H1 (cell line): ENCODE data around the gene CST9L. TPM values are rescaled to one million over a fixed set of nuclear protein-coding genes. Genes with fewer than 3 reads are reported as not detected.

Experiments used
- BCL11A ChIP-seq, 2 experiments: IDR thresholded peaks; one replicate each; pipeline ENCODE4 v1.6.1; 2011; ENCODE audit warnings: low read depth in 2 of 2, low read length in 2 of 2, mild to moderate bottlenecking in 2 of 2
- BRCA1 ChIP-seq: IDR thresholded peaks from 2 replicates; pipeline ENCODE4 v1.6.1; 2012; ENCODE audit warnings: low read depth, low read length, improper control_type of control experiment
- GTF2F1 ChIP-seq: IDR thresholded peaks from 2 replicates; pipeline ENCODE4 v1.6.1; 2012; ENCODE audit warnings: low read depth, low read length, improper control_type of control experiment, borderline replicate concordance
- TAF7 ChIP-seq: optimal IDR thresholded peaks from 2 replicates; pipeline ENCODE3; 2011; ENCODE audit warnings: low read depth, mild to moderate bottlenecking, inconsistent platforms, low read length, moderate library complexity, borderline replicate concordance
- polyA plus RNA-seq, 7 experiments: library from polyadenylated mRNA; depleted of rRNA in 3 of 7; stranded (reverse) in 5 of 7; unstranded in 2 of 7; fragments of >200 nt in 5 of 7; fragments of 200-250 nt in 2 of 7; gene quantifications; 1 replicate in 5 of 7; 2 replicates in 1 of 7; 4 replicates in 1 of 7; pipeline versions ENCODE4 v1.2.1 to v1.2.3, GENCODE V29; 2011 to 2013; ENCODE audit warnings: missing spikeins in 2 of 7, mixed read lengths in 2 of 7
- total RNA-seq: library from RNA; stranded (reverse); fragmentation: NEBNext Ultra II Directional; extraction: Animal tissue kit (Norgen Biotek cat#: 25700); gene quantifications from 2 replicates; pipeline ENCODE4 v1.2.1, GENCODE V29; 2021
- TF ChIP-seq, protein P1 (sequence below), 3 experiments: IDR thresholded peaks; 1 replicate in 2 of 3; 2 replicates in 1 of 3; pipeline versions ENCODE4 v1.5.1 to v1.6.1; 2011; ENCODE audit warnings: low read length in 3 of 3, mild to moderate bottlenecking in 3 of 3, inconsistent platforms in 2 of 3, low read depth in 1 of 3, moderate library complexity in 1 of 3; ENCODE audit not compliant: insufficient read depth in 1 of 3; ENCODE audit errors: control extremely low read depth in 1 of 3

CST9L gene
- total and polyA plus RNA-seq, 2 of the 8 experiments (the other 6 are each of a cell fraction or from before 2014, with no cell fraction given) = not detected

DNA sequence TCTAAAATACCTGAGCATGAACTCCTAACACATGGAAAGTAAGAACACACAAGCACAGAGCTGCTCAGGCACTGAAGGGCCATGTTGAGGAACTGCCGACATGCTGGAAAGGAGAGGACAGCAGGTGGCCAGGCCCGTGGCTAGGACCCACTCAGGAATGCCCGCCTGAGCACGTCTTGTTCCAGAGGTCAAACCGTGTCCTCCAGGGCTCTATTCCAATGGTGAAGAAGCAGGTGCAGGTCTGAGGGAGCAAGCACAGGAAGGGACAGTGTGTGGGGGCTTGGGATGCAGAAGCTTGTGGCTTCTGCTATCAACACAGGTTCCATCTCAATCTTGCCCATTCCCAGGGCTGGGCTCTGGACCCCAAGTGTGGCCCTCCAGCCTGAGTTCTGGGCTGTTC, 20.7 kb downstream of the CST9L start (continued):
- TF ChIP-seq TAF7 (no peak), BCL11A (IDR thresholded peaks at IDR 0.05; ENCODE audit: low read depth in 2 of 2, low read length in 2 of 2) (no peak), GTF2F1 (no peak), BRCA1 (no peak)
- TF ChIP-seq, protein P1, sequence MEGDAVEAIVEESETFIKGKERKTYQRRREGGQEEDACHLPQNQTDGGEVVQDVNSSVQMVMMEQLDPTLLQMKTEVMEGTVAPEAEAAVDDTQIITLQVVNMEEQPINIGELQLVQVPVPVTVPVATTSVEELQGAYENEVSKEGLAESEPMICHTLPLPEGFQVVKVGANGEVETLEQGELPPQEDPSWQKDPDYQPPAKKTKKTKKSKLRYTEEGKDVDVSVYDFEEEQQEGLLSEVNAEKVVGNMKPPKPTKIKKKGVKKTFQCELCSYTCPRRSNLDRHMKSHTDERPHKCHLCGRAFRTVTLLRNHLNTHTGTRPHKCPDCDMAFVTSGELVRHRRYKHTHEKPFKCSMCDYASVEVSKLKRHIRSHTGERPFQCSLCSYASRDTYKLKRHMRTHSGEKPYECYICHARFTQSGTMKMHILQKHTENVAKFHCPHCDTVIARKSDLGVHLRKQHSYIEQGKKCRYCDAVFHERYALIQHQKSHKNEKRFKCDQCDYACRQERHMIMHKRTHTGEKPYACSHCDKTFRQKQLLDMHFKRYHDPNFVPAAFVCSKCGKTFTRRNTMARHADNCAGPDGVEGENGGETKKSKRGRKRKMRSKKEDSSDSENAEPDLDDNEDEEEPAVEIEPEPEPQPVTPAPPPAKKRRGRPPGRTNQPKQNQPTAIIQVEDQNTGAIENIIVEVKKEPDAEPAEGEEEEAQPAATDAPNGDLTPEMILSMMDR (IDR thresholded peaks at IDR 0.05; ENCODE audit: control extremely low read depth in 1 of 3, insufficient read depth in 1 of 3, low read depth in 1 of 3, low read length in 3 of 3) = no peak
